Smooth muscle cell (in vitro differentiated cells): Measurements from ENCODE around the gene ZNF724. TPM values are rescaled to one million over a fixed set of nuclear protein-coding genes. Genes with fewer than 3 reads are reported as not detected.

Source experiments
- DNase-seq: peaks from one replicate; lab custom pipeline; 2025; ENCODE audit not compliant: unreplicated experiment; lab: John Stamatoyannopoulos, UW
- H2AFZ ChIP-seq: fragments of 200-600 bp; sonication (generic); 2 replicates; pipeline ENCODE4 v1.6.0; 2016; ENCODE audit warnings: antibody characterized with exemption, low read depth, mild to moderate bottlenecking
- H3F3A ChIP-seq: fragments of 200-600 bp; sonication (generic); 2 replicates; pipeline ENCODE4 v1.6.0; 2017; ENCODE audit warnings: antibody characterized with exemption, low read depth
- H3K27ac ChIP-seq: fragments of 200-600 bp; sonication (generic); 2 replicates; pipeline ENCODE4 v1.5.1; 2016; ENCODE audit warnings: low read depth, mild to moderate bottlenecking
- H3K27me3 ChIP-seq: fragments of 200-600 bp; sonication (generic); 2 replicates; pipeline ENCODE4 v1.6.1; 2016; ENCODE audit warnings: low read depth, mild to moderate bottlenecking
- H3K36me3 ChIP-seq: fragments of 200-600 bp; sonication (generic); 2 replicates; pipeline ENCODE4 v1.5.1; 2016; ENCODE audit warnings: low read depth
- H3K4me1 ChIP-seq: fragments of 200-600 bp; sonication (generic); 2 replicates; pipeline ENCODE4 v1.5.1; 2016; ENCODE audit warnings: low read depth
- H3K4me2 ChIP-seq: fragments of 200-600 bp; sonication (generic); 2 replicates; pipeline ENCODE4 v1.6.0; 2016; ENCODE audit warnings: mild to moderate bottlenecking
- H3K4me3 ChIP-seq: fragments of 200-600 bp; sonication (generic); 2 replicates; pipeline ENCODE4 v1.5.1; 2016; ENCODE audit warnings: mild to moderate bottlenecking
- H3K79me2 ChIP-seq: fragments of 200-600 bp; sonication (generic); 2 replicates; pipeline ENCODE4 v1.6.0; 2016; ENCODE audit warnings: low read depth, mild to moderate bottlenecking
- H3K9ac ChIP-seq: fragments of 200-600 bp; sonication (generic); 2 replicates; pipeline ENCODE4 v1.6.0; 2016; ENCODE audit warnings: low read depth
- H3K9me3 ChIP-seq: fragments of 200-600 bp; sonication (generic); replicated peaks from 2 replicates; pipeline ENCODE4 v1.5.1; 2016; ENCODE audit warnings: low read depth
- H4K20me1 ChIP-seq: fragments of 200-600 bp; sonication (generic); 2 replicates; pipeline ENCODE4 v1.6.0; 2016; ENCODE audit warnings: low read depth
- CTCF ChIP-seq: fragments of 200-600 bp; sonication (generic); IDR thresholded peaks from 2 replicates; pipeline ENCODE4 v1.5.1; 2017; ENCODE audit warnings: borderline replicate concordance, mild to moderate bottlenecking, antibody characterized with exemption; ENCODE audit not compliant: insufficient read depth, poor library complexity, severe bottlenecking
- WGBS: methylation state at CpG from one replicate; pipeline ENCODE4 v1.1.7; 2016; ENCODE audit warnings: low lambda C conversion rate; 5-methylcytosine and 5-hydroxymethylcytosine counted together
- polyA plus RNA-seq: library from polyadenylated mRNA; unstranded; fragments of >200 nt; fragmentation: Nextera tagmentation; extraction: Ambion mirVana; gene quantifications from 2 replicates; pipeline ENCODE4 v1.2.1, GENCODE V29; 2016
- total RNA-seq: library from RNA; depleted of rRNA; stranded (reverse); fragments of >200 nt; gene quantifications from 2 replicates; pipeline ENCODE4 v1.2.3, GENCODE V29; 2014

The ZNF724 gene
- total and polyA plus RNA-seq, 2 experiments from 2014 or later, result 2.3 to 8.6 TPM

- DNase-seq, result no peak
- Histone ChIP-seq H3K27ac (no peak overlapping the region), H4K20me1 (no peaks in the 10 kb centered on the region), H3K4me1 (no peaks in the 10 kb centered on the region), H3K36me3 (peaks cover 7% of the 10 kb centered on the region), H3K9me3 (no peaks in the 10 kb centered on the region), H3K27me3 (no peaks in the 10 kb centered on the region), H3K79me2 (no peaks in the 10 kb centered on the region), H3K9ac (no peak overlapping the region), H2AFZ (no peak overlapping the region), H3K4me2 (no peak overlapping the region), H3K4me3 (no peak overlapping the region), H3F3A (no peaks in the 10 kb centered on the region)
- TF ChIP-seq CTCF, result no peak
- WGBS, result 75% methylated on average over 2 of the region's 2 CpGs
These were observed 13.8 kb upstream of the ZNF724 start for GRCh38 chr19:23263870-23264590.

DNA sequence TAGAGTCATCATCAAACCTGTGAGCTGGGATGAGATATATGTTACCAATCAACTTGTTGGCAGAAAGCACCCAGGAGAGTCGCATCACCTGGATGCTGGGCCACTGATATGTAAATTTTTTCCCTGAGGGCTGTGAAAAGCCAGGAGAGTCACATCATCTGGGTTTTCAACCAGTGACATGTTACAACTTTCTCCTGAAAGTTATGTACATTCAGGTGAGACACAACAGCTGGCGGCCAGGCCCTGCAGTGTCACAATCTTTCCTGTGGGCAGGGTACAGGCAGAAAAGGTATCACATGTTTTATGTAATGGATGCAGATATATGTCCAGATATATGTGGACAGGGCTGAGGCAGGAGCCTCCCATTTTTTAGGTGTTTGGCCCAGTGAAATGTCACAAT lies 13.2 kb upstream of the ZNF724 start:
- H3K9me3 ChIP-seq, result no peaks in the 10 kb centered on the region
- no peaks in the 10 kb centered on the region for H3K79me2 ChIP-seq
- H3K9ac ChIP-seq, result no peak overlapping the region
- H2AFZ ChIP-seq, result no peak overlapping the region
- H3K27ac ChIP-seq, result no peak overlapping the region
- H3K36me3 ChIP-seq, result peaks cover 7% of the 10 kb centered on the region
- 48% methylated on average over 2 of the region's 2 CpGs for WGBS
- H3K4me2 ChIP-seq, result no peak overlapping the region
- H3K4me1 ChIP-seq, result no peaks in the 10 kb centered on the region
- no peaks in the 10 kb centered on the region for H4K20me1 ChIP-seq
- no peak overlapping the region for H3K4me3 ChIP-seq
- no peaks in the 10 kb centered on the region for H3K27me3 ChIP-seq
- no peak for DNase-seq
- TF ChIP-seq CTCF, result no peak
- no peaks in the 10 kb centered on the region for H3F3A ChIP-seq

DNA sequence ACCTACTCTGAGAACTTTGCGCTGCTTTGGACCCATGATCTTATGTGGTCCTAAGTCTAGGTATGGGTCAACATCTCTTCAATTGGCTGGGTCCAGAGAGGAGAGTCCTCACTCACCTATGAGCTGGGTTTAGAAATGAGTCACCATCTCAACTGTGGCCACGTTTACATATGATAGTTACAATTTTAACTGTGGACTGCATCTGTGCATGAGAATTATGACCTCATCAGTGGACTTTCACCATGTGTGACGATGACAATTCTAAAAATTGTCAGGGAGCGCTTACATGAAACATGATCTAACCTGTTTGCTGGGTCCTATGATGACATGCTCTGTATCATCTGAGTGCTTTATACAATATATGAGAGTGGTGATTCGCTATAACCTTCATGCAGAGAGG lies 12.7 kb upstream of the ZNF724 start:
- no peaks in the 10 kb centered on the region for H3K4me1 ChIP-seq
- no peak for TF ChIP-seq CTCF
- no peaks in the 10 kb centered on the region for H3K79me2 ChIP-seq
- no peak overlapping the region for H3K4me2 ChIP-seq
- H3K27ac ChIP-seq, result no peak overlapping the region
- WGBS, result 96% methylated on average over 5 of the region's 5 CpGs
- no peaks in the 10 kb centered on the region for H3F3A ChIP-seq
- no peak for DNase-seq
- no peak overlapping the region for H2AFZ ChIP-seq
- no peaks in the 10 kb centered on the region for H4K20me1 ChIP-seq
- H3K4me3 ChIP-seq, result no peak overlapping the region
- no peaks in the 10 kb centered on the region for H3K9me3 ChIP-seq
- H3K9ac ChIP-seq, result no peak overlapping the region
- H3K36me3 ChIP-seq, result peaks cover 3% of the 10 kb centered on the region
- H3K27me3 ChIP-seq, result no peaks in the 10 kb centered on the region

GRCh38 chr19:23261496-23262020 lies 11.4 kb upstream of the ZNF724 start:
- no peaks in the 10 kb centered on the region for H3F3A ChIP-seq
- H3K4me1 ChIP-seq, result no peaks in the 10 kb centered on the region
- H3K4me3 ChIP-seq, result no peak overlapping the region
- no peak for DNase-seq
- no peak for TF ChIP-seq CTCF
- H3K79me2 ChIP-seq, result no peaks in the 10 kb centered on the region
- no peaks in the 10 kb centered on the region for H4K20me1 ChIP-seq
- H3K9ac ChIP-seq, result no peak overlapping the region
- H3K27ac ChIP-seq, result no peak overlapping the region
- 100% methylated on average over 3 of the region's 3 CpGs for WGBS
- H3K27me3 ChIP-seq, result no peaks in the 10 kb centered on the region
- H3K4me2 ChIP-seq, result no peak overlapping the region
- H3K9me3 ChIP-seq, result no peaks in the 10 kb centered on the region
- no peaks in the 10 kb centered on the region for H3K36me3 ChIP-seq
- no peak overlapping the region for H2AFZ ChIP-seq
